ENCODE measurements around the gene TAF5L. TPM values are rescaled to one million over a fixed set of nuclear protein-coding genes. Genes with fewer than 3 reads are reported as not detected.
"Not testable (repeated sequence)": the region's sequence is repeated elsewhere in the genome, so short reads cannot be mapped to it uniquely, and the experiment has no call there.

Gene TAF5L
- total RNA-seq, 1 donor from 2014 or later, result 9.0 TPM

DNA sequence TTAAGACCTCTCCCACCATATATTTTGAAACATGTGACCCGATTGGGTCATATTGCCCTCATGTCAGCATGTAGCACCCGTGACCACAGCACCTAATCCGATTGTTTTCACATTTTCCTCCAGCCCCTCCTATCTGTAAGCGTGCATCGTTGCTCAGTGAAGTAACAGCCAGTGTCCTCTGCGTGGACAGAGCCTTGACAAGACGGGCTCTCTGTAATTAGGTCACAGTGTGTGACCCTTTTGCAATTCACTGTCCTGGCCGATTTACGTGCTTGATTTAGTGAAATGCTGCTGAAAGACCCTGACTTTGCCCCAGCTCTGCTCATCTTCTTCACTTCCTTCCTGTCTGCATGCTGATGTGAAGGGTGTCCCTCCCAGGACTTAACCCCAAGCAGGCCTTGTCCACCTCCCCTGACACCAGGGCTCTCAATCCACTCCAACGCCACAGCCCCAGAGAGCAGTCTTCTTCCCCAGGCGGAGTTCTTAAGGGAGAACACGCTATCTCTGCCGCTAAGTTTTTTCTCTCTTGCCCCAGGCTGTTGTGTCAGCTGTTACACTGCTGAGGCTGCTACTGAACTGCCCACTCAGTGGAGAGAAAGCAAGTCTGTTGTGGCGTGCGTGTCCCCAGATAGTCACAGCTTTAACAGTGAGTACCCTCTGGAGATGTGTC lies 19.5 kb upstream of the TAF5L start:
- DNase-seq, result no peak
- intact Hi-C loops (cut with DNase I), result no loop called here
- ATAC-seq (ENCODE audit: poor library complexity), result no peak

DNA sequence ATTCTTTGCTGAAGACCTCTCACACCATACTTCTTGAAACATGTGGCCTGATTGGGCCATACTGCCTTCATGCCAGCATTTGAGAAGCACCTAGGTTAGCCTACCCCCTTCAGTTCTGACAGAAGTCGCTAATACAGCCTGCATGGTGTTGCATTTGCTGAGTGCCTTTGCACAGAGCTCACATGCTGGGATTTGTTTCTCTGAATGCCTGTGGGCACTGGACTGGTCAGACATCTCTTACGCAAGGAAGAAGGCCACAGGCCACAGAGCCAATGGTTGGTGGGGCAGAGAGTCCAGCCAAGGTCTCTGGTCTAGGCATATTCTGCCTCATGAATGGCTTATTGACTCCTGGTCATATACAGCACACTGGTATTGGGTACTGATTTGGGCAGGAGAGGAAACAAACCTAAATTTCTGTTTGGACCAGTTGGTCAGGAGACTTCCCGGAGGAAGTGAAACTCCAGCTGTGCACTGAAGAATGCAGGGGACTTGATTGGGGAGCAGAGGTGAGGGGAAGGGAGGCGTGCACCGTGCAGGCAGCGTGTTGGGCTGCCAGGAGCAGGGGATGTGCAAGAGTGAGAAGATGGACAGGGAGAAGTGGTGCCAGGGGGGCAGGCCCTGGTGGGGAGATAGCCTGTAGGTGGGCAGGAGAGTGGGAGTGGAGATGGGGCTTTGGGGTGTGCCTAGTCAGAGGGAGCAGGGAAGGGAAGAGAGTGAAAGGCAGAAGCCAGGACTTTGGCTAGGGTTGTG lies 18.2 kb upstream of the TAF5L start:
- DNase-seq, result no peak
- intact Hi-C loops (cut with DNase I), result no loop called here
- no peak for ATAC-seq (ENCODE audit: poor library complexity)

DNA sequence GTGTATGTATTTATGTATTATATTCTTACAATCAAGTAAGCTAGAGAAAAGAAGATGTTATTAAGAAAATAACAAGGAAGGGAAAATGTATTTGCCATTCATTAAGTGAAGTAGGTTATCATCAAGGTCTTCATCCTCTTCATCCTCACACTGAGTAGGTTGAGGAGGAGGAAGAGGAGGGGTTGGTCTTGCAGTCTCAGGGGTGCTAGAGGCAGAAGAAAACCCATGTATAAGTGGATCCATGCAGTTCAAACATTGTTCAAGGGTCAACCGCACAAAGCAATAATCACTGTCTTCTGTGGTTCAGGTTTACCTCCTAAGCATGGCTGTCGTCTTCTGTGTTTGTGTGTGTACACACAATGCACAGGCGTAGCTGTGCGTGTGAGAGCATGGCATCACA lies 17.0 kb upstream of the TAF5L start:
- intact Hi-C loops (cut with DNase I), result no loop called here
- no peak for ATAC-seq (ENCODE audit: poor library complexity)
- no peak for DNase-seq

DNA sequence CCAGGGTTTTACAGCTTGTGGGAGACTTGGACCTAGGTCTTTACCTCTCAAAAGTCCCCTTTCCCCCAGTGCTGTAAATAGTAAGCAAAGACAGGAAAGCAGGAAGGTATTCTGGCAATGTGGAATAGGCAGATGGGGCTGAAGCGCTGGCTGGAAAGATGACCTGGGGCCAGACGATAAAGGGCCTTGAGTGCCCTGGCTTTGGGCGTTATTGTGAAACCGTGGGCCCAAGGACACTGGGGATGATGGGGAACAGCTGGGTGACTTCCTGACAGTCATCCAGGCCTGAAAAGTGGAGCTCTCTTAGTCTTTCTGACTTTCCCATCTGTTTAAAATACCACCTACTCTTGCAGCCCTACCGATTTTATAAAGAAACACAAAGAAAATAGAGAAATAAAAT lies 16.5 kb upstream of the TAF5L start:
- no peak for DNase-seq
- no peak for ATAC-seq (ENCODE audit: poor library complexity)
- intact Hi-C loops (cut with DNase I), result no loop called here

DNA sequence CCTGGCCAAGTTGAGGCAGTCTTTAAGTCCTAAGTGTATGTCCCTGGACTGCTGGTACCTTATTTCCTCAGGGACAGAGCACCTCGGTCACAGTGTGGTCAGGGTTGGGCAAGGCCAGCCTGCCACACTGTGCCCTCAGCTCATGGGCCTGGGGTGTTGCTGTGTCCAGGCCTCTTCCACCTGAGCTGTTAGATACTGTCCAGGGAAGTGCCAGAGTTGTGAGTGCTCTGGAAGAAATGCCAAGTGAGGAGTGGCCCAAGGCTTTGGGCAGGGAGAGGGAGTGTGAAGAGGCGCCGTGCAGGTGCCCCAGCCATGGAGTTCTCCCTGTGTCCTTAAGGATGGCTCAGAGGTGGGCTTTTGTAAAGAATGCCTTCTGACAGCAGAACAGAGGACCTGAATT lies 15.4 kb upstream of the TAF5L start:
- ATAC-seq (ENCODE audit: poor library complexity), result peak; percentile 63
- DNase-seq, result no peak
- intact Hi-C loops (cut with DNase I), result no loop called here

DNA sequence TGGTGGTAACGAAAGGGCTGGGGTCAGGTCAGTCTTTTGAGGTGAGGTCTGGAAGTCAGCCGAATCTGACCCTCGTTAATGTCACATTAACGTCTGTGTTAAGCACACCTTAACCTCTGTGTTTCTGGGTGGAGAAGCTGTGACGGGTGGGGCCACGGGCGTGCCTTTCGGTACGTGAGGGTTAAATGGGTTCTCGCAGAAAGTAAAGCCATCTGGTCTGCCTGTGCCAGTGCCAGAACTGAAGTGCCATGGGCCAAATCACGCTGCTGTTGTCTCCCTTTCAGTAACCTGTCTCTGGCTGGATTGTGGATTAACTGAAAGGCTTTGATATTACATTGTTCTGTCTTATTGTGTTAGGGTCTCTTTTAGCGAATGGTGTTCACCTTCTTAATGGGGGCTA lies 14.5 kb upstream of the TAF5L start:
- intact Hi-C loops (cut with DNase I), result no loop called here
- no peak for DNase-seq
- ATAC-seq (ENCODE audit: poor library complexity), result peak; percentile 55

DNA sequence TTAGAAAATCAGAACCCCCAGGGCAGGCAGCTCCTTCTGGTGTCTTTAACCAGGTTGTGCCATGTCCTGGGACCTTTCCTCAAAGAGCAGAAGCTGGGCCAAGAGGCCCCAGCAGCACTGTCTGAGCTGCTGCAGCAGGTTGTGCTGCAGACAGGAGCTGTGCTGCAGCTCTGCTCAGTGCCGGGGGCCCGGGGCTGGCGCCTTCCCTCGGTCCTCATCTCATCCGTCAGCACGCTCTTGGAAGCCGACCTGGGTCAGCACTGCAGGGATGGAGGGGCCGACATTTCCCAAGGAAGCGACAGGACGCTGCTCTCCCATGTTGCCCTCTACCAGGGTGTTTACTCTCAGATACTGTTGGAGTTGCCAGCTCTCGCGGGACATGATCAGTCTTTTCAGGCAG lies 11.8 kb upstream of the TAF5L start:
- intact Hi-C loops (cut with DNase I), result no loop called here
- ATAC-seq (ENCODE audit: poor library complexity) (no peak), DNase-seq (no peak)

DNA sequence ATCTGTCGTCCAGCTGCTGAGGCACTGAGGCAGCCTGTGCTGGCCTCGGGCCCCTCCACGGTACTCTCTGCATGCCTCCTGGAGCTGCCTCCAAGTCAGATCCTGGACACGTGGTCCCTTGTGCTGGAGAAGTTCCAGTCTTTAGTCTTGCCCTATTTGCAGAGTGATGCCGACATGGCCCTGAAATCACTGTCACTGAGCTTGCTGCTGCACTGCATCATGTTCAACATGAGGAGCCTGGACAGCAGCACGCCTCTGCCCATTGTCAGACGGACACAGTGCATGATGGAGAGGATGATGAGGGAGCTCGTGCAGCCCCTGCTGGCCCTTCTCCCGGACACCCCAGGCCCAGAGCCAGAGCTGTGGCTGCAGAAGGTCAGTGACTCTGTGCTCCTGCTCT lies 10.1 kb upstream of the TAF5L start:
- no peak for DNase-seq
- intact Hi-C loops (cut with DNase I), result no loop called here
- ATAC-seq (ENCODE audit: poor library complexity), result peak; percentile 70

DNA sequence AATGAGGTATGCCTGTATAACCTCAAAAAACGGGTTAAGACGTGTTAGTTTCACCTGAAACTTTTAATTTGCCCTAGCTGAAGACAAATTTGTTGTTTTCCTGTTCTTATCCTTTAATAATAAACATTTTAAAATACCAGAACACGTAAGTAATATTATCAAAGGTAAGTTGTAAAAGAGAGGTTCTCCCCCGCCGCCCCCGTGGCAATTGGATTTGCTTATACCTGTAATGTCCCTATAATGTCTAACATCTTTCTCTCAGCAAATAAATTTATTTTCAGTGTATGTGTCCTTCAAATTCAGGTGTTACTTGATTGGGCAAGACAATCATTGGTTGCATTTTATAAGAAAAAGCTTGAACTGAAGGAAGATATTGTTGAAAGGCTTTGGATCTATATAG lies 6.0 kb upstream of the TAF5L start:
- intact Hi-C loops (cut with DNase I), result no loop called here
- no peak for DNase-seq
- ATAC-seq (ENCODE audit: poor library complexity), result no peak

DNA sequence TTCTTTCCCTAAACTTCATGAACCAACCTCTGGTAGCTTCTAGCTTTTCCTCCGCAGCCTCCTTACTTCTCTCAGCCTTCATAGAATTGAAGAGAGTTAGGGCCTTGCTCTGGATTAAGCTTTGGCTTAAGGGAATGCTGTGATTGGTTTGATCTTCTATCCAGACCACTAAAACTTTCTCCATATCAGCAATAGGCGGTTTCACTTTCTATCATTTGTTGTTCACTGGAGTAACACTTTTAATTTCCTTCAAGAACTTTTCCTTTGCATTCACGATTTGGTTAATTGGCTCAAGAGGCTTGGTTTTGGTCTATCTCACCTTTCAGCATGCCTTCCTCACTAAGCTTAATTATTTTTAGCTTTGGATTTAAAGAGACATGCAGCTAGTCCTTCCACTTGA lies 5.2 kb upstream of the TAF5L start:
- intact Hi-C loops (cut with DNase I), result no loop called here
- DNase-seq (no peak), ATAC-seq (ENCODE audit: poor library complexity) (no peak)

DNA sequence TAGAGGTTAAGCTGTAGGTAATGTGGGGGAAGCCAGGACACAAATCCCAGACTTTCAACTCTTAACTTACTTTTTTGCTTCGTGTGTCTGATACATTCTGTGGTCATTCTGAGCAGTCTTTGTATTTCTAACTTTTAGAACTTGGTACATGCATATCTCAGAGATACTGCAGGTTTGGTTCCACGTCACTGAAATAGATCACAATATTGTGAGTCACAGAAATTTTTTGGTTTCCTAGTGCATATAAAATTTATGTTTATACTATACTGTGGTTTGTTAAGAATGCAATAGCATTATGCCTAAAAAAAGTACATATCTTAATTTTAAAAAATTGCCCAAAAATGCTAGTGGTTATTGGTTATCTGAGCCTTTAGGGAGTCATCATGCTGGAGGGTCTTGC lies 3.3 kb upstream of the TAF5L start:
- ATAC-seq (ENCODE audit: poor library complexity), result no peak
- intact Hi-C loops (cut with DNase I), result no loop called here
- no peak for DNase-seq

DNA sequence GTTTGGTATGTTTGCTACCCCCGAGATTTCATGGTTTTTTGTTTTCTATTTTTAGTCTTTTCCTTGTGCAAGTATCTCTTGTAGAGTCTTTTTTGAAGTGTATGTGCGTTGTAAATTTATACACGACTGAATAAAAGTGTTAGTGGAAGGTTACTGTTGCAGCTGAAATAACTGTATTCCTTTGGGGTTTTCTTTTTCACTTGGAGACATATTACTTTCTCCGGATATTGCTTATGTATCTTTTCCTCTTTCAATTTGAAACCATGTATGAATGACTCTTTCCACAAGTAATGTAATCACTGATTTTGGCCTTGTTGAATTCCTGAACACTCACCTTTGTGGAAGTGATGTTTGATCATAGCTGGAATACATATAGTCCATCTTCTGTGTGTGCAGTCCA lies 1.1 kb upstream of the TAF5L start:
- intact Hi-C loops (cut with DNase I), result no loop called here
- no peak for DNase-seq
- ATAC-seq (ENCODE audit: poor library complexity), result no peak

DNA sequence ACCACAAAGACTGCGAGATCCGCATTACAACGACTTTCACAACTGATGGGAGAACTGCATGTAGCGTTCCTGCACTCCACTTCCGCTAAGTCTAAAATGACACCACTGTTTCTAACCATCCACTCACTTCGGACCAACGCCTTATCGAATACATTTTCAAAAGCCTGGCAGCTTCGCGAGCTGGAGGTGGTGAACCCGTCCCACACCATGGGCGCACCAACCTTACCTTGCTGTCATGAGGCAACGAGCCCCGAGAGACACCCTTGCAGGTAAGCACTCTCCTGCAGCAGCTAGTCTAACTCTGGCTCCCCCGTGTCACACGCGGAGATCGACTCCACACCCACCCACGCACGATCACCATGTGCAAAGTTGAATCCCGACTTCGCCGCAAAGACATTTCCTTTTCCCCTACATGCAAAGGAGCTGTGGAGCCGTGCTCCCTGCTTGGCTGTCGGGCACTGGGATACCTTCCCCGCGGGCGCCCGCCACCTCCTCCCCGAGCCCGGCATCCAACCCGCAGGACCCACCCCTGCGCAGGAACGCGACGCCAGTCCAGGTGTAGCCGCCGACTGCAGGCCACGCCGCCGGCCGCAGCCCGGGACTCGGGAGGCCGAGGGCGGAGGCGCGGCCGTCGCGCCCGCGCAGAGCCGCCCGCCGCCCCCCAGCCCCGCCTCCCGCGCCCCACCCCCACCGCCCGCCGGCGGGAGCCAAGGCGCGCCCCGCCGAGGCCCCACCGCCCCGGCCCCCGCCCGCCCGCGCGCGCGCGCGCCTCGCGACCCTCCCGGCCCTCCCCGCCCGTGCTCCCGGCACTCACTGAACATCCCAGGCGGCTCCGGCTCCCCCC lies 629 bp downstream of the TAF5L start:
- ATAC-seq (ENCODE audit: poor library complexity) (peak; percentile 49), DNase-seq (peak; percentile 66)
- intact Hi-C loops (cut with DNase I), result no loop called here

DNA sequence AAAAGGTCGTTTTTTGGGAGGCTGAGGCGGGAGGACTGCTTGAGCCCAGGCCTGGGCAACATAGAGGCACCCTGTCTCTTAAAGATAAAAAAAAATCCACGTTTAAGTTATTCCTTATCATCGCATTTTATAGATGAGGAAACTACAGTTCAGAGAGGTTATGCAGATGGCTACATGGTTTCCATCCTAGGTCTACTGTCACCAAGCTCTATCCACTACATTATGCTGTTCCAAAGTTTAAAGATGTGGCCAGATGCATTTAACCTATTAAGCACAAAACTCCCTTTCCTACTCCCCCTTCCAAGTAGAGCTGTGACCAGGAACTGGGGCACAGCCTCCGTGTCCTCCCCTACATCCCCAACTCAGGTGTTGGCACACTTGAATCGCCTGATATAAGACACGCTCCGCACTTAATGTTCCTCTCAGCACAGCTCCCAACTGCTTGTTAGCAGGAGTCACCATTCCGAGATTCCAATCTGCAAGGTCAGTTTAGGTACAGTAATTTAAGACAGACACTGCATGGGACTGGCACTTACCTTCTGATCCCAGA lies 1.3 kb downstream of the TAF5L start:
- DNase-seq (no peak), ATAC-seq (ENCODE audit: poor library complexity) (no peak)
- intact Hi-C loops (cut with DNase I), result loop anchor here (5.0 kb wide), 1 partner anchor 67 kb away; the partner anchor contains the start of gene ABCB10

DNA sequence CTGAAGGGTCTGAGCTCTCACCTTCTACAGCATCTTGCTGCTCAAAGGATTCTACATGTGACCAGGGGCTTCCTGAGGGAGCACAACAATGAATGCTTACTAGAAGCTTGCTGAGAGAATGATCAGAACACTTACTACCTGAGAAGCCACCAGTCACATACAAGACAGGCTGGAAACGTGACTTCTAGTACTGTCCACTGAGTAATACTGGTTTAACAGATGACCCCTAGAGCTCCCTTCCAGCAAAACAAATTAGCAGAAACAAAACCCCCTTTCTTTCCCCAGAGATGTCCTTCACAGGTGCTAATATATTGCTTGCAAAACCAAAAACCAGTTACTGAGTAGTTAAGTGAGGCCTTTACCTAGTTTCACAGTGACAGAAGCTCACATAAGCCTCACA lies 2.1 kb downstream of the TAF5L start:
- DNase-seq (no peak), ATAC-seq (ENCODE audit: poor library complexity) (no peak)
- intact Hi-C loops (cut with DNase I), result loop anchor here (5.0 kb wide), 1 partner anchor 67 kb away; the partner anchor contains the start of gene ABCB10

DNA sequence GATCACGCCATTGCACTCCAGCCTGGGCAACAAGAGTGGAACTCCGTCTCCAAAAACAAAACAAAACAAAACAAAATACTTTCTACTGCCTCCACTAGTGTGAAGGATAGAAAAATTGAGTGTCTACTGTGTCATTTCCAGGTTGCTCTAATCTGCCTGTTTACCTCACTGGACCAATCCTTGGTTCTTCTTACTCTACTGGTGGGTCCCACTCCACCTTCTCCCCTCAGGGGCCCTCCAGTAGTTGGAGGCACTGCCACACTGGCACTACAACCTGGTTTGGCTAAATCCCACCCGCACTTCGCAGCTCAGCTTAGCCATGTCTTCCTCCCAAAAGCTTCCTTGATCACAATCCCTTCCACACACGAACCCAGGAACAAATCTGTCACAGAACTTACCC lies 2.7 kb downstream of the TAF5L start:
- intact Hi-C loops (cut with DNase I), result loop anchor here (5.0 kb wide), 1 partner anchor 66 kb away; the partner anchor contains the start of gene ABCB10
- DNase-seq, result no peak
- no peak for ATAC-seq (ENCODE audit: poor library complexity)

DNA sequence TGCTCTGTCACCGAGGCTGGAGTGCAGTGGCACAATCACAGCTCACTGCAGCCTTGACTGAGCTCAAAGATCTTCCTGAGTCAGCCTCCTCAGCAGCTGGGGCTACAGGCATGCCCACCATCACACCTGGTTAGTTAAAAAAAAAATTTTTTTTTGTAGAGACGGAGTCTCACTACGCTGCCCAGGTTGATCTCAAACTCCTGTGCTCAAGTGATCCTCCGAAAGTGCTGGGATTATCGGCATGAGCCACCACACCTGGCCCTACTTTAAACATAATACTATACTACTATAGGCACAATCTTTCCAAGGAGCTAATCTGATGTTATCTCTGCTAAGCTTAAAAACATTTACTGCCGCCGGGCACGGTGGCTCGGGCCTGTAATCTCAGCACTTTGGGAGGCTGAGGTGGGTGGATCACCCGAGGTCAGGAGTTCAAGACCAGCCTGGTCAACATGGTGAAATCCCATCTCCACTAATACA lies 3.2 kb downstream of the TAF5L start:
- DNase-seq; ATAC-seq (ENCODE audit: poor library complexity): not testable (repeated sequence)
- intact Hi-C loops (cut with DNase I), result loop anchor here (5.0 kb wide), 1 partner anchor 65 kb away; the partner anchor contains the start of gene ABCB10

DNA sequence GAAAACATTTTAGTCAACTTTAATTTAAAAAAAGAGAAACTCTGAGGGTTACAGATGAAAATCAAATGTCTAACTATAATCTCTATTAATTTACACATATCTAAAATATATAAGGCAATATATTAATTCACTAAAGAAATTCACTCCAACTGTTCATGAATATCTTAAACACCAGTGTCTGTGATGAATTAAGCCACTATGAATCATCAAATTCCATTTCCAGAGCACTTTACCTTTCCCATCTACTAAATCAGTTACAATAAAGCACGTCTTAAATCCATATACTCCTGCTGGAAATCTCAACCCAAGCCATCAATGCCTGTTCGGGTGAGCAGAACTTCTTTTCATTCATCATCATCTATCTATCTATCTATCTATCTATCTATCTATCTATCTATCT lies 4.3 kb downstream of the TAF5L start:
- DNase-seq (no peak), ATAC-seq (ENCODE audit: poor library complexity) (no peak)
- intact Hi-C loops (cut with DNase I), result loop anchor here (5.0 kb wide), 1 partner anchor 64 kb away; the partner anchor contains the start of gene ABCB10

DNA sequence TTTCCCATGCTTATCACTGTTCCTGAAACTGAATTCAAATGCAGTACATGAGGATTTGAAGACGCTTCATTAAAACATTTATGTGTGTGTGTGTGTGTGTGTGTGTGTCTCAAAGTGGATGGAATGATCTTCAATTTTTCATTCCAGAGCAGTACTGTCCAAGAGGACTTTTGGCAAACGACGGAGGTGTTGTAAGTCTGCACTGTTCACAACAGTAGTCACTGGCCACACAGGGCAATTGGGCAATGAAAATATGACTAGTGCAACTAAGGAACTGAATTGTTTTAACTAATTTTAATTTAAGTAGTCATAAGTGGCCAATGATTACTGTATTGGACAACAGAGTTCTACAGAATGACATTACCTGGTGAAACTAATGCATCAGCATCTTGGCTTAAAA lies 5.0 kb downstream of the TAF5L start:
- intact Hi-C loops (cut with DNase I), result loop anchor here (5.0 kb wide), 1 partner anchor 64 kb away; the partner anchor contains the start of gene ABCB10
- DNase-seq (no peak), ATAC-seq (ENCODE audit: poor library complexity) (peak; percentile 34)
